Endothelial cell of umbilical vein (primary cell): ENCODE results near the gene CRYGN. TPM values are rescaled to one million over a fixed set of nuclear protein-coding genes. Genes with fewer than 3 reads are reported as not detected.

Source experiments
- BruUV-seq: library from RNA; stranded (reverse); fragments of 400-500 nt; replicated peaks from 2 replicates; lab custom pipeline; 2021; lab: Mats Ljungman, UMichigan
- CTCF ChIA-PET: fragments of 300-600, 350-600 bp; sonication (Branson Sonifier 250); formaldehyde crosslinking; loops from one replicate; lab custom pipeline; 2021; ENCODE audit warnings: antibody characterized with exemption, inconsistent platforms; lab: Charles Lee
- POLR2A ChIA-PET: fragments of 300-600, 350-600 bp; sonication (Branson Sonifier 250); formaldehyde crosslinking; loops from one replicate; lab custom pipeline; 2021; ENCODE audit warnings: antibody characterized with exemption, inconsistent platforms; lab: Charles Lee
- DNase-seq: peaks from one replicate; pipeline ENCODE4 v3.0.0-alpha.2; 2011; ENCODE audit warnings: low read depth, low spot score
- FAIRE-seq: peaks from 2 replicates; lab custom pipeline; 2011; peaks lifted over from hg19 to GRCh38; lab: Jason Lieb, UNC
- H2AFZ ChIP-seq: 2 replicates; pipeline ENCODE4 v1.6.0; 2012; ENCODE audit warnings: low read depth, low read length, control low read depth, inconsistent platforms
- H3K27ac ChIP-seq: 2 replicates; pipeline ENCODE4 v1.5.1; 2011; ENCODE audit warnings: low read depth, mild to moderate bottlenecking, control low read depth, low read length, moderate library complexity; ENCODE audit not compliant: insufficient read depth
- H3K27me3 ChIP-seq, 2 experiments: 2 replicates each; pipeline versions ENCODE4 v1.6.0 to v1.6.1; 2011; ENCODE audit warnings: low read length in 2 of 2, mixed read lengths in 1 of 2; ENCODE audit not compliant: control insufficient read depth in 2 of 2, insufficient read depth in 2 of 2
- H3K36me3 ChIP-seq, 2 experiments: 2 replicates in 1 of 2; 3 replicates in 1 of 2; pipeline ENCODE4 v1.5.1; 2011; ENCODE audit warnings: low read length in 2 of 2, mild to moderate bottlenecking in 1 of 2, moderate library complexity in 1 of 2; ENCODE audit not compliant: control insufficient read depth in 2 of 2, insufficient read depth in 2 of 2; ENCODE audit errors: extremely low read depth in 1 of 2
- H3K4me1 ChIP-seq: 3 replicates; pipeline ENCODE4 v1.5.1; 2011; ENCODE audit warnings: mild to moderate bottlenecking, low read length; ENCODE audit not compliant: control insufficient read depth, insufficient read depth; ENCODE audit errors: extremely low read depth
- H3K4me2 ChIP-seq: 2 replicates; pipeline ENCODE4 v1.6.1; 2011; ENCODE audit warnings: low read length, control low read depth, mixed read lengths; ENCODE audit not compliant: insufficient read depth
- H3K4me3 ChIP-seq, 3 experiments: fragments of 200-600 bp in 1 of 3; sonication (generic), shearing (Covaris generic) in 1 of 3; replicated peaks in 1 of 3; 2 replicates each; pipeline ENCODE4 v1.5.1; 2011 to 2016; ENCODE audit warnings: control low read depth in 3 of 3, low read length in 3 of 3, mild to moderate bottlenecking in 2 of 3, inconsistent platforms in 1 of 3, low read depth in 1 of 3, moderate library complexity in 1 of 3; ENCODE audit not compliant: insufficient read depth in 1 of 3
- H3K79me2 ChIP-seq: 2 replicates; pipeline ENCODE4 v1.6.0; 2012; ENCODE audit warnings: low read length, inconsistent platforms; ENCODE audit not compliant: control insufficient read depth, insufficient read depth
- H3K9ac ChIP-seq: replicated peaks from 2 replicates; pipeline ENCODE3; 2011; ENCODE audit warnings: low read length, control low read depth; ENCODE audit not compliant: insufficient read depth; ENCODE audit errors: extremely low read depth
- H3K9me1 ChIP-seq: replicated peaks from 3 replicates; pipeline ENCODE4 v1.6.0; 2011; ENCODE audit warnings: mild to moderate bottlenecking, low read length; ENCODE audit not compliant: control insufficient read depth, insufficient read depth; ENCODE audit errors: extremely low read depth
- H3K9me3 ChIP-seq: replicated peaks from 2 replicates; pipeline ENCODE4 v1.5.1; 2012; ENCODE audit warnings: low read length, inconsistent platforms; ENCODE audit not compliant: control insufficient read depth, insufficient read depth
- H4K20me1 ChIP-seq: replicated peaks from 2 replicates; pipeline ENCODE3; 2011; ENCODE audit warnings: mild to moderate bottlenecking, low read length; ENCODE audit not compliant: control insufficient read depth, insufficient read depth; ENCODE audit errors: extremely low read depth
- EZH2 ChIP-seq: IDR thresholded peaks from 2 replicates; pipeline ENCODE4 v1.6.1; 2012; ENCODE audit warnings: borderline replicate concordance, low read depth, mild to moderate bottlenecking, moderate library complexity, low read length, inconsistent platforms; ENCODE audit not compliant: severe bottlenecking
- FOS ChIP-seq: IDR thresholded peaks from 2 replicates; pipeline ENCODE4 v1.6.1; 2011; ENCODE audit warnings: mild to moderate bottlenecking, low read length, moderate library complexity, borderline replicate concordance; ENCODE audit not compliant: insufficient read depth
- GATA2 ChIP-seq: IDR thresholded peaks from 2 replicates; pipeline ENCODE4 v1.7.0; 2011; ENCODE audit warnings: low read depth, mild to moderate bottlenecking, moderate library complexity, mixed read lengths, low read length; ENCODE audit not compliant: insufficient read length, insufficient read depth
- JUN ChIP-seq: IDR thresholded peaks from 2 replicates; pipeline ENCODE4 v1.6.1; 2011; ENCODE audit warnings: borderline replicate concordance, low read depth; ENCODE audit not compliant: insufficient read length, insufficient read depth
- MYC ChIP-seq: IDR thresholded peaks from one replicate; pipeline ENCODE4 v1.6.1; 2011; ENCODE audit warnings: mild to moderate bottlenecking, low read depth, low read length
- POLR2A ChIP-seq: IDR thresholded peaks from 2 replicates; pipeline ENCODE4 v1.6.1; 2012; ENCODE audit warnings: low read depth, mild to moderate bottlenecking, control low read depth, low read length
- POLR2AphosphoS5 ChIP-seq: IDR thresholded peaks from 2 replicates; pipeline ENCODE4 v1.6.1; 2012; ENCODE audit warnings: low read depth, mild to moderate bottlenecking, control low read depth, low read length, moderate library complexity; ENCODE audit not compliant: insufficient read depth
- dilution Hi-C: fragments of 300-500 bp; cut with MboI; formaldehyde crosslinking; loops from one replicate; pipeline ENCODE4 v1.15.0; 2019; ENCODE audit warnings: low sequenced_read_pairs; ENCODE audit not compliant: extremely low pct_ligation_motif_present
- intact Hi-C: fragments of 100-400 bp; cut with micrococcal nuclease; formaldehyde crosslinking; loops from one replicate; pipeline ENCODE4 v1.10.0; 2022
- polyA plus RNA-seq, 4 experiments: library from polyadenylated mRNA; depleted of rRNA in 3 of 4; stranded (reverse) in 3 of 4; unstranded in 1 of 4; fragments of >200 nt; gene quantifications; 2 replicates each; pipeline versions ENCODE4 v1.2.1 to v1.2.3, GENCODE V29; 2011 to 2012; ENCODE audit warnings: missing spikeins in 1 of 4
- total RNA-seq: library from RNA; stranded (reverse); gene quantifications from 2 replicates; pipeline ENCODE4 v1.2.3, GENCODE V29; 2021
- TF ChIP-seq, protein P1 (sequence below): IDR thresholded peaks from 2 replicates; pipeline ENCODE4 v1.6.1; 2011; ENCODE audit not compliant: insufficient read depth, insufficient read length
- TF ChIP-seq, protein P2 (sequence below), 2 donors: IDR thresholded peaks; 1 replicate in 1 of 2; 2 replicates in 1 of 2; pipeline ENCODE4 v1.5.1; 2011; ENCODE audit warnings: low read length in 2 of 2, mild to moderate bottlenecking in 2 of 2, moderate library complexity in 2 of 2, control low read depth in 1 of 2, inconsistent platforms in 1 of 2, low read depth in 1 of 2; ENCODE audit not compliant: insufficient read depth in 1 of 2; ENCODE audit errors: extremely low read depth in 1 of 2

The CRYGN gene
- total and polyA plus RNA-seq, 2 donors (not counting 3 experiments of a cell fraction or from before 2014, with no cell fraction given): not detected

GRCh38 chr7:151396328-151396970 lies 43.5 kb downstream of the CRYGN start:
- no peaks in the 10 kb centered on the region for H3K79me2 ChIP-seq
- TF ChIP-seq FOS: no peak
- TF ChIP-seq JUN: no peak
- TF ChIP-seq, protein P1, sequence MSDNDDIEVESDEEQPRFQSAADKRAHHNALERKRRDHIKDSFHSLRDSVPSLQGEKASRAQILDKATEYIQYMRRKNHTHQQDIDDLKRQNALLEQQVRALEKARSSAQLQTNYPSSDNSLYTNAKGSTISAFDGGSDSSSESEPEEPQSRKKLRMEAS: no peak
- no peak for TF ChIP-seq POLR2A
- no peak for TF ChIP-seq EZH2
- TF ChIP-seq MYC: no peak
- TF ChIP-seq GATA2: no peak
- H3K27ac ChIP-seq: no peak overlapping the region
- no peaks in the 10 kb centered on the region for H3K9me1 ChIP-seq
- H3K4me1 ChIP-seq: no peaks in the 10 kb centered on the region
- H3K27me3 ChIP-seq: no peaks in the 10 kb centered on the region
- FAIRE-seq (no peak), DNase-seq (no peak)
- H3K4me3 ChIP-seq: no peak overlapping the region
- no TSS peak for BruUV-seq
- ChIA-PET CTCF (interaction anchor here (1.1 kb wide), 1 partner anchor 52 kb away, joined by 4 read pairs; no protein-coding TSS in a partner anchor), POLR2A (no interaction called here)
- H3K36me3 ChIP-seq: no peaks in the 10 kb centered on the region
- dilution Hi-C loops: no loop called here
- H3K9me3 ChIP-seq: no peaks in the 10 kb centered on the region
- intact Hi-C loops: no loop called here
- no peak overlapping the region for H3K4me2 ChIP-seq
- H4K20me1 ChIP-seq: no peaks in the 10 kb centered on the region
- H2AFZ ChIP-seq: no peak overlapping the region
- no peak overlapping the region for H3K9ac ChIP-seq

- H4K20me1 ChIP-seq: no peaks in the 10 kb centered on the region
- H3K4me3 ChIP-seq: no peak overlapping the region
- H3K27me3 ChIP-seq: no peaks in the 10 kb centered on the region
- H3K27ac ChIP-seq: no peak overlapping the region
- intact Hi-C loops: no loop called here
- no TSS peak for BruUV-seq
- no peak overlapping the region for H3K4me2 ChIP-seq
- FAIRE-seq (no peak), DNase-seq (no peak)
- H3K4me1 ChIP-seq: no peaks in the 10 kb centered on the region
- no peak overlapping the region for H2AFZ ChIP-seq
- H3K79me2 ChIP-seq: no peaks in the 10 kb centered on the region
- no peak overlapping the region for H3K9ac ChIP-seq
- dilution Hi-C loops: no loop called here
- no peaks in the 10 kb centered on the region for H3K9me3 ChIP-seq
- no peaks in the 10 kb centered on the region for H3K9me1 ChIP-seq
- TF ChIP-seq JUN (no peak), FOS (no peak), POLR2A (no peak), POLR2AphosphoS5 (no peak), GATA2 (no peak), MYC (no peak), EZH2 (no peak)
- TF ChIP-seq, protein P1: no peak
- TF ChIP-seq, protein P2, sequence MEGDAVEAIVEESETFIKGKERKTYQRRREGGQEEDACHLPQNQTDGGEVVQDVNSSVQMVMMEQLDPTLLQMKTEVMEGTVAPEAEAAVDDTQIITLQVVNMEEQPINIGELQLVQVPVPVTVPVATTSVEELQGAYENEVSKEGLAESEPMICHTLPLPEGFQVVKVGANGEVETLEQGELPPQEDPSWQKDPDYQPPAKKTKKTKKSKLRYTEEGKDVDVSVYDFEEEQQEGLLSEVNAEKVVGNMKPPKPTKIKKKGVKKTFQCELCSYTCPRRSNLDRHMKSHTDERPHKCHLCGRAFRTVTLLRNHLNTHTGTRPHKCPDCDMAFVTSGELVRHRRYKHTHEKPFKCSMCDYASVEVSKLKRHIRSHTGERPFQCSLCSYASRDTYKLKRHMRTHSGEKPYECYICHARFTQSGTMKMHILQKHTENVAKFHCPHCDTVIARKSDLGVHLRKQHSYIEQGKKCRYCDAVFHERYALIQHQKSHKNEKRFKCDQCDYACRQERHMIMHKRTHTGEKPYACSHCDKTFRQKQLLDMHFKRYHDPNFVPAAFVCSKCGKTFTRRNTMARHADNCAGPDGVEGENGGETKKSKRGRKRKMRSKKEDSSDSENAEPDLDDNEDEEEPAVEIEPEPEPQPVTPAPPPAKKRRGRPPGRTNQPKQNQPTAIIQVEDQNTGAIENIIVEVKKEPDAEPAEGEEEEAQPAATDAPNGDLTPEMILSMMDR (IDR thresholded peaks at IDR 0.05; ENCODE audit: extremely low read depth in 1 of 2, insufficient read depth in 1 of 2, low read depth in 1 of 2, low read length in 2 of 2): no peak
- ChIA-PET POLR2A (no interaction called here), CTCF (no interaction called here)
- H3K36me3 ChIP-seq: no peaks in the 10 kb centered on the region
These were observed 44.9 kb downstream of the CRYGN start for GRCh38 chr7:151395036-151395367.
